Upper lobe of left lung (tissue), 4 donors: ENCODE measurements around the gene ZDHHC8.

Experiments
- EP300 ChIP-seq, 4 donors: sonication (generic); formaldehyde crosslinking; IDR thresholded peaks; one replicate each; pipeline ENCODE4 v1.5.1; 2017; ENCODE audit warnings: antibody characterized with exemption in 4 of 4, control low read depth in 2 of 4
- POLR2A ChIP-seq, 4 donors: fragments of 450-650 bp; IDR thresholded peaks; one replicate each; pipeline ENCODE4 v1.5.1; 2016 to 2017; ENCODE audit warnings: antibody characterized with exemption in 4 of 4, mild to moderate bottlenecking in 2 of 4
- POLR2AphosphoS5 ChIP-seq, 2 donors: sonication (generic); formaldehyde crosslinking; IDR thresholded peaks; one replicate each; pipeline ENCODE4 v1.5.1; 2017; ENCODE audit warnings: antibody characterized with exemption in 2 of 2
- TF ChIP-seq, protein P1 (sequence below), 6 experiments: fragments of 450-650 bp in 4 of 6; fragments of 200-600 bp in 2 of 6; sonication (generic) in 2 of 6; IDR thresholded peaks; one replicate each; pipeline ENCODE4 v1.5.1; 2016 to 2019; ENCODE audit warnings: antibody characterized with exemption in 6 of 6

- TF ChIP-seq EP300 (IDR thresholded peaks at IDR 0.05) (no peak), POLR2AphosphoS5 (IDR thresholded peaks at IDR 0.05) (no peak), POLR2A (IDR thresholded peaks at IDR 0.05) (no peak)
- TF ChIP-seq, protein P1, sequence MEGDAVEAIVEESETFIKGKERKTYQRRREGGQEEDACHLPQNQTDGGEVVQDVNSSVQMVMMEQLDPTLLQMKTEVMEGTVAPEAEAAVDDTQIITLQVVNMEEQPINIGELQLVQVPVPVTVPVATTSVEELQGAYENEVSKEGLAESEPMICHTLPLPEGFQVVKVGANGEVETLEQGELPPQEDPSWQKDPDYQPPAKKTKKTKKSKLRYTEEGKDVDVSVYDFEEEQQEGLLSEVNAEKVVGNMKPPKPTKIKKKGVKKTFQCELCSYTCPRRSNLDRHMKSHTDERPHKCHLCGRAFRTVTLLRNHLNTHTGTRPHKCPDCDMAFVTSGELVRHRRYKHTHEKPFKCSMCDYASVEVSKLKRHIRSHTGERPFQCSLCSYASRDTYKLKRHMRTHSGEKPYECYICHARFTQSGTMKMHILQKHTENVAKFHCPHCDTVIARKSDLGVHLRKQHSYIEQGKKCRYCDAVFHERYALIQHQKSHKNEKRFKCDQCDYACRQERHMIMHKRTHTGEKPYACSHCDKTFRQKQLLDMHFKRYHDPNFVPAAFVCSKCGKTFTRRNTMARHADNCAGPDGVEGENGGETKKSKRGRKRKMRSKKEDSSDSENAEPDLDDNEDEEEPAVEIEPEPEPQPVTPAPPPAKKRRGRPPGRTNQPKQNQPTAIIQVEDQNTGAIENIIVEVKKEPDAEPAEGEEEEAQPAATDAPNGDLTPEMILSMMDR (IDR thresholded peaks at IDR 0.05), result no peak
These were observed 39.9 kb downstream of the ZDHHC8 start for GRCh38 chr22:20171288-20172140.
